HEK293T (cell line): ENCODE results near the gene FA2H.

Experiments used
- CTCF ChIA-PET: fragments of 350-600 bp; formaldehyde crosslinking; extraction: SDS; loops from one replicate; lab custom pipeline; 2021; ENCODE audit warnings: antibody characterized with exemption, inconsistent platforms; lab: Yijun Ruan, JAX
- POLR2A ChIA-PET: fragments of 350-600 bp; formaldehyde crosslinking; extraction: SDS; loops from one replicate; lab custom pipeline; 2020; ENCODE audit warnings: antibody characterized with exemption, inconsistent platforms; lab: Yijun Ruan, JAX
- DNase-seq: peaks from one replicate; pipeline ENCODE4 v3.0.0; 2012; ENCODE audit warnings: mixed read lengths; ENCODE audit errors: extremely low spot score
- ARNT ChIP-seq: fragments of 450-650 bp; IDR thresholded peaks from 2 replicates; pipeline ENCODE4 v1.6.1; 2017; ENCODE audit warnings: mild to moderate bottlenecking
- BHLHE40 ChIP-seq: fragments of 450-650 bp; IDR thresholded peaks from 2 replicates; pipeline ENCODE4 v1.6.1; 2016; ENCODE audit warnings: mild to moderate bottlenecking, moderate library complexity, borderline replicate concordance
- CTBP1 ChIP-seq: fragments of 450-650 bp; IDR thresholded peaks from 2 replicates; pipeline ENCODE4 v1.6.1; 2016; ENCODE audit warnings: borderline replicate concordance
- ELF4 ChIP-seq: fragments of 450-650 bp; IDR thresholded peaks from 2 replicates; pipeline ENCODE4 v1.6.1; 2017; ENCODE audit warnings: antibody characterized with exemption
- FOXA1 ChIP-seq: fragments of 450-650 bp; IDR thresholded peaks from 2 replicates; pipeline ENCODE4 v1.6.1; 2016; ENCODE audit warnings: mild to moderate bottlenecking
- FOXK2 ChIP-seq: fragments of 450-650 bp; IDR thresholded peaks from 2 replicates; pipeline ENCODE4 v1.6.1; 2016; ENCODE audit warnings: mild to moderate bottlenecking
- FOXM1 ChIP-seq: fragments of 450-650 bp; IDR thresholded peaks from 2 replicates; pipeline ENCODE4 v1.6.1; 2017; ENCODE audit warnings: mild to moderate bottlenecking, borderline replicate concordance
- HDGF ChIP-seq: fragments of 450-650 bp; IDR thresholded peaks from 2 replicates; pipeline ENCODE4 v1.6.1; 2017; ENCODE audit warnings: antibody characterized with exemption, borderline replicate concordance
- L3MBTL2 ChIP-seq: fragments of 450-650 bp; conservative IDR thresholded peaks from 2 replicates; pipeline ENCODE4 v1.6.1; 2016; ENCODE audit warnings: mild to moderate bottlenecking
- LEF1 ChIP-seq: fragments of 450-650 bp; IDR thresholded peaks from 2 replicates; pipeline ENCODE4 v1.6.1; 2017; ENCODE audit warnings: mild to moderate bottlenecking, borderline replicate concordance
- NFRKB ChIP-seq: fragments of 450-650 bp; IDR thresholded peaks from 2 replicates; pipeline ENCODE4 v1.6.1; 2016; ENCODE audit warnings: mild to moderate bottlenecking, moderate library complexity
- SP1 ChIP-seq: fragments of 450-650 bp; IDR thresholded peaks from 2 replicates; pipeline ENCODE4 v1.6.1; 2017
- SUZ12 ChIP-seq: fragments of 450-650 bp; IDR thresholded peaks from 2 replicates; pipeline ENCODE4 v1.6.1; 2016; ENCODE audit warnings: mild to moderate bottlenecking
- TARDBP ChIP-seq: fragments of 450-650 bp; IDR thresholded peaks from 2 replicates; pipeline ENCODE4 v1.6.1; 2016
- ZNF384 ChIP-seq: fragments of 450-650 bp; IDR thresholded peaks from 2 replicates; pipeline ENCODE4 v1.6.1; 2016
- TF ChIP-seq, protein P1 (sequence below): fragments of 450-650 bp; IDR thresholded peaks from 2 replicates; pipeline ENCODE4 v1.6.1; 2016

The FA2H gene

DNA sequence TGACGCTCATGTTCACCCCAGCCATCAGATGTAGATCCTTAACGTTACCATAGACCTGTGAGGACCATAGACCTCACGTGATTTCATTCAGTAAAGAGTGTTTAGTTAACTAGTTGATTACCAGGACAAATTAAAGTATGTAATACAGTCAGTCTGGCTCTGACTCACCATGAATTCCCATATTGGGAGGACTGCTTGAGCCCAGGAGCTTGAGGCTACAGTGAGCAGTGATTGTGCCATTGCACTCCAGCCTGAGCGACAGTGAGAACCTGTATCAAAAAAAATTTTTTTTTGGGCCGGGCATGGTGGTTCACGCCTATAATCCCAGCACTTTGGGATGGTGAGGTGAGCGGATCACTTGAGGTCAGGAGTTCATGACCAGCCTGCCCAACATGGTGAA, 13.5 kb upstream of the FA2H start:
- CTCF ChIA-PET = no interaction called here
- no peak for DNase-seq
- TF ChIP-seq FOXK2 (no peak), SUZ12 (no peak), SP1 (no peak), NFRKB (no peak), ARNT (no peak), BHLHE40 (no peak), L3MBTL2 (no peak), ZNF384 (no peak), FOXM1 (no peak), ELF4 (no peak), HDGF (no peak)
- TF ChIP-seq, protein P1, sequence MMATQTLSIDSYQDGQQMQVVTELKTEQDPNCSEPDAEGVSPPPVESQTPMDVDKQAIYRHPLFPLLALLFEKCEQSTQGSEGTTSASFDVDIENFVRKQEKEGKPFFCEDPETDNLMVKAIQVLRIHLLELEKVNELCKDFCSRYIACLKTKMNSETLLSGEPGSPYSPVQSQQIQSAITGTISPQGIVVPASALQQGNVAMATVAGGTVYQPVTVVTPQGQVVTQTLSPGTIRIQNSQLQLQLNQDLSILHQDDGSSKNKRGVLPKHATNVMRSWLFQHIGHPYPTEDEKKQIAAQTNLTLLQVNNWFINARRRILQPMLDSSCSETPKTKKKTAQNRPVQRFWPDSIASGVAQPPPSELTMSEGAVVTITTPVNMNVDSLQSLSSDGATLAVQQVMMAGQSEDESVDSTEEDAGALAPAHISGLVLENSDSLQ = no peak
- POLR2A ChIA-PET = no interaction called here

DNA sequence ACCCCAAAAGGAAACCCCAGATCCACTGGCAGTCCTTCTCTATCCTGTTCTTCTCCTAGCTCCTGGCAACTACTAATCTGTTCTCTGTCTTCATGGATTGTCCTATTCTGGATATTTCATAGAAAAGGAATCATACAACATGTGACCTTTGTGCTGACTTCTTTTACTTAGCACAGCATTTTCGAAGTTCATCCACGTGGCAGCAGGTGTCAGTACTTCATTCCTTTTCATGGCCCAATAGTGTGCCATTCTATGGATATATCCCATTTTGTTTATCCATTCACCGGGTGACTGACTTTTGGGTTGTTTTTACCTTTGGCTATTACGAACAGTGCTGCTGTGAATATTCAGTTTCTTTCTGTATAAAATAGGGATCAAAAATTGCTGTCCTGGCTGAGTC, 10.4 kb upstream of the FA2H start:
- no peak for DNase-seq
- TF ChIP-seq SP1 = no peak
- TF ChIP-seq LEF1 = no peak
- no peak for TF ChIP-seq SUZ12
- TF ChIP-seq ZNF384 = no peak
- TF ChIP-seq ARNT = no peak
- no peak for TF ChIP-seq FOXA1
- no peak for TF ChIP-seq BHLHE40
- TF ChIP-seq ELF4 = no peak
- no peak for TF ChIP-seq NFRKB
- TF ChIP-seq FOXK2 = no peak
- TF ChIP-seq FOXM1 = no peak
- no peak for TF ChIP-seq CTBP1
- no peak for TF ChIP-seq TARDBP
- no peak for TF ChIP-seq HDGF
- no peak; the same call in 1 of the 2 replicates for TF ChIP-seq L3MBTL2
- TF ChIP-seq, protein P1 = no peak
- CTCF ChIA-PET = interaction anchor here (0.6 to 1.5 kb wide), 2 partner anchors 10 to 72 kb away, joined by 3 to 6 read pairs; partner anchors contain the start of gene FA2H
- POLR2A ChIA-PET = no interaction called here

DNA sequence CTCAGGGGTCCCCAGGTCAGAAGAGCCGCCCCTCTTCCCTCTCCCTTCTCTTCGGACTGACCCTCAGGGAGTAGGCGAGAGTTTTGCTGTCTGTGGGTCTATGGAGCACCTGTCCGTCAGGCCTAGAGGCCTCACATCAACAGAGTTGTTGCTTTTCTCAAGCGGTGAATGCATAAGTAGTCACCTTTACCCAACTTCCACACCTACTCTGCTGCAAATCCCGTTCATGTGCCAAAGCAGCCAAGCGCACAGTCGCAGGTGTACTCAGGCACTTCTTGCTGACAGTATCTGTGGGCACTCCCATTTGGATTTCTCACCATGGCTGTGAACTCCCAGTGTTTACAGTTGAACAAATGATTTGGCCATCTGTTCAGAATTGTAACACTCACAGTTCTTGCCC, 4.0 kb upstream of the FA2H start:
- ChIA-PET CTCF (no interaction called here), POLR2A (no interaction called here)
- DNase-seq = no peak
- no peak for TF ChIP-seq NFRKB
- TF ChIP-seq SUZ12 = no peak
- TF ChIP-seq FOXA1 = no peak
- TF ChIP-seq, protein P1 = no peak
- no peak for TF ChIP-seq ZNF384
- no peak for TF ChIP-seq FOXK2

DNA sequence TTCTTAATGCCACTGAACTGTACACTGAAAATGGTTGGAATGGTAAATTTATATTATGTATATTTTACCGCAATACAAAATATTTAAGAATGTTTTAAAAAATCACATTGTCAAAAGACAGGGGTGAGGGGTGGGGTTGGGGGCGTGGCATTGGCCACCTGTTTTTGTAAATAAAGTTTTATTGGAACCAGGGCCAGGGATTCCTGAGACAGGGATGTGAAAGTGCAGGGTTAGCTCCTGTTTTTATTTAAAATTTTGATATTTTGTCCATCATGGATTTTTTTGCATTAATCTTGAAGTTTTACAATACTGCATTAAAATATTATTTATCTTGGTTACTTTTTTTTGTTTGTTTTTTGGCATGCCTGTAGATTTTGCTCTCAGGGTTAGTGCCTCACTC, 2.3 kb upstream of the FA2H start:
- TF ChIP-seq NFRKB (no peak), BHLHE40 (no peak), ELF4 (no peak), SUZ12 (no peak), LEF1 (no peak), ZNF384 (no peak), FOXA1 (no peak), ARNT (no peak), L3MBTL2 (no peak), CTBP1 (no peak), FOXM1 (no peak), FOXK2 (no peak), SP1 (no peak), HDGF (no peak), TARDBP (no peak)
- TF ChIP-seq, protein P1 = no peak
- ChIA-PET POLR2A (no interaction called here), CTCF (no interaction called here)
- no peak for DNase-seq

DNA sequence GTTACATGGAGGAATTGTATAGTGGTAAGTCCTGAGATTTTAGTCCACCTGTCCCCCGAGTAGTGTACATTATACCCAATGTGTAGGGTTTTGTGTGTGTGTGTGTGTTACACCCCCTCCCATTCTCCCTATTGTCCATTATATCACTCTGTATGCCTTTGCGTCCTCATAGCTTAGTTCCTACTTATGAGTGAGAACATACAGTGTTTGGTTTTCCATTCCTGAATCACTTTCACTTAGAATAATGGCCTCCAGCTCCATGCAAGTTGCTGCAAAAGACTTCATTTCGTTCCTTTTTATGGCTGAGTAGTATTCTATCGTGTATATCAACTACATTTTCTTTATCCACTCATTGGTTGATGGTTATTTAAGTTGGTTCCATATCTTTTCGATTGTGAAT, 635 bp upstream of the FA2H start:
- no peak for DNase-seq
- POLR2A ChIA-PET = interaction anchor here (0.8 to 1.7 kb wide), 4 partner anchors 9 to 62 kb away, joined by 3 to 7 read pairs (median 4); no protein-coding TSS in a partner anchor
- TF ChIP-seq CTBP1 (no peak), SUZ12 (no peak), TARDBP (no peak), ARNT (no peak), LEF1 (no peak), BHLHE40 (no peak), NFRKB (no peak)
- CTCF ChIA-PET = interaction anchor here (0.8 to 1.9 kb wide), 3 partner anchors 9 to 88 kb away, joined by 3 to 6 read pairs (median 6); no protein-coding TSS in a partner anchor
